Measurements from ENCODE around the gene DDX5. TPM values are rescaled to one million over a fixed set of nuclear protein-coding genes. Genes with fewer than 3 reads are reported as not detected.
"Not testable (repeated sequence)": the region's sequence is repeated elsewhere in the genome, so short reads cannot be mapped to it uniquely, and the experiment has no call there.

DDX5 gene
- total RNA-seq, 1 experiment from 2014 or later = 371 TPM

GRCh38 chr17:64508683-64509082, 2.6 kb upstream of the DDX5 start:
- DNase-seq (ENCODE audit: low read depth) = no peak

DNA sequence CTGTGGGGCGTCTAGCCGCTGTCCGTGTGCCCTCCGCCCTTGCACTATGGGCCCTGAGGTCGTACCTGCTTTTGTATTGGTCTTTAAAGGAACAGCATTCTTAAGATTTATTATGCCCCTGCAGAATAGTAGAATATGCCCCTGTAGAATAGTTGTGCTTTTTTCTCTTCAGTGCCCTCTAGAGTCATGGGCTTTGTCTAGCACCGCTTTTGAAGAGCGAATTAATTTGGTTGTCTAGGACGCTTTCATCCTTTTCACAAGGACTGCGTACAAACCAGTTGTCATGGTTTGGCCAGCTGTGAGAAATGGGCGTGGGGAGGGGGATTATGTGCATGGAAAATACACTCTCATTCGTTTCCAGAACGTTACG, 1.3 kb upstream of the DDX5 start:
- DNase-seq (ENCODE audit: low read depth) = peak; percentile 87

DNA sequence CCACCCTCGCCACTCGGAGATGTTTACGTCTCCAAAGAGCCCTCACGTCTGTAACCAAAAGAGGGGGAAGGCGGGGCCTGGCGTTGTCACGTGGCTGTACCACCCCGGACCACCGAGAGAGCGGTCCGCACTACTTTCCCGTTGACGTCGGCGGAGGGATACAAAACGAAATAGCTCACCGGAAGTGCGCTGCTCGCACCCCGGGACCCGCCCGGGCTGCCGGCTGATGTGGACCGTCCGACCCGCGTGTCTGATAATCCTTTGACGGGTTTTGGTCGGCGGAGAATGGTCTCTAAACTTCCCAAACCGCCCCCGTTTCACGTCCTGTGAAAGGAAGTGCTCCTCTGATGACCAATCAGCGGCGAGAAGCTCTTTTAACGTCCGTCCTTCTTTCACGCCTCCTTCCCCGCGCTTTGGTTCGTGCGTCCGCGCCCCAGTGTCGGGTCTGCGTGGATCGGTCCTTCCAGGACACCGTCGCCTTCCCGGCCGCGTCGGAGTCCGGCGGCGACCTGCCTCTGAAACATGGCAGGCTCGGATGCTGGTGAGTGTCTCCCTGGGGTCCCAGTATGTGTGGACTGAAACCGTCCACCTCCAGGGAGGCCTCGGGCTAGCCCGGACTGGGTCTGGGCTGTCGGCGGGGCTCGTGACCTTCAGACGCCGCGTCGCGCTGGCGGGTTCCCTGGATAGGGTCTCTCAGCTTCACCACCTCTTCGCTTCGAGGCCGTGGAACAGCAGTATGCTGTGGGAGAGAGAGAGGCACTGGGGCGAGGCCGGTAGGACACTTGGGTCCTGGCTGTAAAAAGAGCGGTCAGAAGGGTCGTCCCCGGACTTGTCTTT, 705 bp upstream of the DDX5 start, which contains the start of gene CEP95:
Gene CEP95 (plus strand): TSS at position 402 of the 837 bp plus-strand sequence. CDS start 121 bp downstream, at position 523.
- DNase-seq (ENCODE audit: low read depth) = peak; percentile 97

DNA sequence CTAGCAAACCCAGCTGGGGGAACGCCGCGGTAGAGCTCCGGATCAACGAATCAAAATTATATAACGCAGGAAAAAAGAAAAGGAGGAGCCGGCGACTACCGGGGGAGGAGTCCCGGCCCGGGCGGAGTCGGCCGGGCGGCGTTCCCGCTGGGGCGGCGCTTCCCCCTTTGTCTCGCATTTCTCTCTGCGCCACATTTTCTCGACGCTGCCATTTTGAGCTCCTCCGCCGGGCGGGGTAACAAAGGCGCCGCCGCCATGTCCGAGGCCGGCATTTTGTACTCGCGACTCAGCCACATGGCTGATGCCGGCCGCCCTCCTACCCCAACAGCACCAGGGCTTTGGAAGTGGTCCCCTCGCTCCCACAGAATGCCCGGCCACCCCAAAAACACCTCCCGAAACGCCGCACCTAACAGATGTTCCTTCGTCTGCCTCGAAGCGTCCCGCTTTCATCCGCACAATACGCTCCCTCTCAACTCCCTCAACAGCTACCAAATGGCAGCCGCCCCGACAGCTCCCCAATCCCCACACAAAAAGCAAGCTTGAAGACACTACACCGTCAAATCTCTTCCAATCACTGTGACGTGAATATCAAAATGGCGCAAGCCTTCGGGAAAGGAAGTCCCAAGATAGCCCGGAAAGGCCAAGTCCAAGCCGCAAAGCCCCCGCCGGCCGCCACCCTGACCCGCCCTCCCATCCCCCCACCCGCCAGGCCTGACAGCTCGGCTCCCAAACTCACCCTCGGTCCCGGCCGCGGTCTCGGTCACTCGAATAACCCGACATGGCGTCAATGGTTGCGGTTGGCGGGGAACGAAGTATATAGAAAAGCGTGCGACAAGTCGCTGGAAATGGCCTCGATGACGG, 519 bp downstream of the DDX5 start:
- peak; percentile 89 for DNase-seq (ENCODE audit: low read depth)

GRCh38 chr17:64504769-64505339, 1.2 kb downstream of the DDX5 start:
- no peak for DNase-seq (ENCODE audit: low read depth)

- peak; percentile 30 for DNase-seq (ENCODE audit: low read depth)
Measured at GRCh38 chr17:64503821-64504768, 2.0 kb downstream of the DDX5 start.

- DNase-seq (ENCODE audit: low read depth) = no peak
Measured at GRCh38 chr17:64503341-64503740, 2.7 kb downstream of the DDX5 start.

- no peak for DNase-seq (ENCODE audit: low read depth)
Measured at GRCh38 chr17:64502809-64503208, 3.3 kb downstream of the DDX5 start.

DNA sequence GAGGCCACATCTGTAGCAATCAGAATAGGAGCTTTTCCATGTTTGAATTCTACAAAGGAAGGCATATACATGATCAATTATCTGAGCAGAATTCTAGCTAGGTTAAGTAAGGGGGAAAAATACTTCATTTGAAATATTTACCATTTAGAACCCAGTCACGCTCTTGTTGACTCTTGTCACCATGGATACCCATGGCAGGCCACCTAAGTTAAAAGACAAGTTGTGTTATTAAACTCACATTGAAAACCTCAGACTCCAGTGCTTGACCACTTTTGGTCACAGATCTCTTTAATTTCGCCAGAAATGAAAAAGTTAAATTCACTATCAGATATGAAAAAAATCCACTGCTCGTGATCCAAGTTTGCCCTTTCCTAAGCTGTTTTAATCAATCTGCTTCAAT, 4.1 kb downstream of the DDX5 start:
- DNase-seq (ENCODE audit: low read depth) = no peak

- no peak for DNase-seq (ENCODE audit: low read depth)
Measured at GRCh38 chr17:64500862-64501765, 5.0 kb downstream of the DDX5 start.

GRCh38 chr17:64500487-64500859, 5.6 kb downstream of the DDX5 start:
- no peak for DNase-seq (ENCODE audit: low read depth)

DNA sequence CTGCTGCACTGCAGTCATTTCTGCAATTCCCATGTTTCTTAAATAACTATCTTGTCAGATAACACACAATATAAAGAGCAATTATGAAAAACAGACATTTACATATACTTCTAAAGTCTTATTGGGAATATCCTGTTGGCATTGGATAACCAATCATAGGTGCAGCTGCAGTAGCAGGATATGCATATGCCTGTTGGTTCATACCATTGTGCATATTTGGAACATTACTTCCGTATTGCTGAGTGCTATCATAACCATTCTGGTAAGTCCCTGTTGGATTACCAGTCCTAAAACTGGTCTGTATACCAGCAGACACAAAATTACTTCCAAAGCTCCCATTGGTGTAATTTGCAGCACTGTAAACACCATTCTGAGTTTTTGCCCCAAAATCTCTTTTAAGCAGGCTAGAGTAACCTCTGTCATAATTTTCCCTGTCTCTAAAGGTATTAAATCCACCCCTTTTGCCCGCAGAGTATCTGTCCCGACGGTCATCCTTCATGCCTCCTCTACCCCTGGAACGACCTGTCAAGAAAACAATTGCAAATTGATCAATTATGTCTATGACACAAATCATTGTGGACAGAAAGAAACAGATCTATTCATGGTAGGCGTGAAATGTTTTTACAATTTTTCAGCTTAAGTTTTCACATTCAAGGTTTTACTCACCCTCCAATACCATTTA, 6.1 kb downstream of the DDX5 start:
- DNase-seq (ENCODE audit: low read depth) = no peak

GRCh38 chr17:64498308-64499203, 7.5 kb downstream of the DDX5 start:
- no peak for DNase-seq (ENCODE audit: low read depth)

GRCh38 chr17:64497565-64498035, 8.5 kb downstream of the DDX5 start:
- DNase-seq (ENCODE audit: low read depth) = no peak

GRCh38 chr17:64496786-64497564, 9.1 kb downstream of the DDX5 start, which contains the start of gene POLG2:
Gene POLG2, minus strand, starts transcription at chr17:64497054. Its CDS starts 86 bp downstream, at chr17:64496968.
- peak; percentile 90 for DNase-seq (ENCODE audit: low read depth)

DNA sequence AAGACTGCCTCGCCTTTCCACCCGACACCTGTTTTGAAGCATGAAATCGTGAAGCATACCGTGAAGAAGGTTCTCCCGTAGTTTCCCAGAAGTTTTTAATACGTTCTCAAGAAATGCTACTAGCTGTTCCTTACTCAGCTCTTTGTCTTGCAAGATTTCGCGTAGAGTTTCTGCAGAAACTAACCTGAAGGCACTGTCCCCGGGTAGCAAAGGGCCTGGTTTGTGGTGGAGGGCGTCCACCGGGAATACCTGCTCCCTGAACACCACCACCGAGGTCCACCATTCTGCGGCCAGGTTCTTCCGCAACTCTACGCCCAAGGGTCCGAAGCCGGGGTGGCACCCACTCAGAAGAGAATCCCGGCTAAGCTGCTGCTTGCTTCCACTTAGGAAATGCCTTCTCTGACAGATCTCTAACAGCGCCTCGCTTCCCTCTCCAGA, 9.7 kb downstream of the DDX5 start:
- no peak for DNase-seq (ENCODE audit: low read depth)

GRCh38 chr17:64495300-64495699, 10.8 kb downstream of the DDX5 start:
- not testable (repeated sequence) for DNase-seq (ENCODE audit: low read depth)

All from LHCN-M2 (cell line).